HG03095 (cell line): ENCODE results near the gene ZNF587.
"Not testable (repeated sequence)": the region's sequence is repeated elsewhere in the genome, so short reads cannot be mapped to it uniquely, and the experiment has no call there.

ENCODE experiments used
- ATAC-seq: cut with Tn5 transposase; IDR thresholded peaks from one replicate; pipeline ENCODE4 v1.9.1; 2021; ENCODE audit warnings: moderate library complexity; ENCODE audit not compliant: unreplicated experiment

Gene ZNF587

DNA sequence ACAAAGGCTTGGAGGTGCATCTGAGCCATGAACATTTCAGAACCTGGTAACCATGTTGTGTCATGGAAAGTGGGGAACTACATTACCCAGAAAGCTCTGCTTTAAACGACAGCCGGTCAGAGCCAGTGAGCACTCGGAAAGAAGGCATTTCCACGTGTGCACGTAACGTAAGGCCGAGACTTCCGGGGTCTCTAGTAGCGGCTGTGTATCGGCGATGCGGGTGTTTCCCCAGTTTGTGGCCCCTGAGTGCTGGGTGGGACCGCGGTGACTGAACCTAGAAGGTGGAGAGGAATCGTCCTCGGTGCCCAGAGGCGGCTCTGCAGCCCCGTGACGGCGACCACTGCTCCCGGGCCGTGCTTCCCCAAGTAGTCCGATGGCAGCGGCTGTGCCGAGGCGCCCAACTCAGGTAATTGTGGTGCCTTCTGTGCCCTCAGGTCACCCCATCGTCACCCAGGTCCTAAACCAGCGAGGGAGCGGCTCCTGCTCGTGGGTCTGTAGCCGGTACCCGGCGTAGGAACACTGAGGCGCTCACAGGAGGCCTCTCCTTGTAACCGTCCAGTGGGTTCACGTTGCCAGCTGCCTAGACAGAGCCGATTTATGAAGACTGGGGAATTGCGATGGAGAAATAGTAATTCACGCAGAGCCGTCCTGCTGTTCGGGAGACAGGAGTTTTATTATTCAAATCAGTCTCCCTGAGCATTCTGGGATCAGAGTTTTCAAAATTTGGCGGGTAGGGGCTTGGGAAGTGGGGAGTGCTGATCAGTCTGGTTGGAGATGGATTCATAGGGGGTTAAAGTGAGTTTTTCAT lies at the start of gene ZNF587:
Gene ZNF587, plus strand, starts transcription at position 194 of the 808 bp plus-strand sequence. Its CDS starts 180 bp downstream, at position 374.
- ATAC-seq: peak; percentile 86

DNA sequence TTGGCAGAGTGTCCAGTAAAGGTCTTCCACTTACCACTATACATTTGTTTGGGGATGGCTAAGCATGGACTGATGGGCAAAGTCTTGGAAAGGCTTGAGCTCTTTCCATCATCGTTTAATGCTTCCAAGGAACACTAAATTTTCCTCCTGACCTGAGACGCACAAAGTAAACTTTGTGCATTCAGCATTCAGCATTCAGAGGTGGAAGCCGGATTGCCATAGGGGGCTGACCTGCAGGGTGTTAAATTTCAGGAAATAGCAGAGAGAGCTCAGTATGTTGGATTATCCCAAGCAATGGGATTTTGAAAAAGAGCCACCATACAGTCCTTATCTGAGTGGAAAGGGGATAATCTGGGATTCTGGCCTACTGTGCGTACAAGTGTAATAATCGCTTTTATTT lies 49.0 kb upstream of the ZNF587 start:
- no peak for ATAC-seq

DNA sequence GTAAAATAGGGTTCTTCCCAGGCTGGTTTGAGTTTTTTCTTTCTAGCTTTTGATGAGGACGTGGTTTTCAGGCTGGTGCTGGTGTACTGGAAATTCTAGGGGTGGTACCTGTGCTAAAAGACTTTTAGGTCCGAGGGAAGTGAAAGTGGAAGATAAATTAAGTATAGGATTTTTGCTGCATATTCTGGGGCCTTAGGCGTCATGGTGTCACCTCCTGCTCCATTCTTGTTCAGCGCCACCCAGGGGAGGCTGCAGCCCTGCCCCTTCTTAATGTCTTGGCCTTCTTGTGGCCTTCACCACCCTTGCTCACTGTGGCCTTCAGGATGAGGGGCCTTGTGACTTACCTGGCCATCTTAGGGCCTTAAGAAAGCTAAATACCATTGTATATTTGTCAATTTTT lies 47.4 kb upstream of the ZNF587 start:
- ATAC-seq: no peak

DNA sequence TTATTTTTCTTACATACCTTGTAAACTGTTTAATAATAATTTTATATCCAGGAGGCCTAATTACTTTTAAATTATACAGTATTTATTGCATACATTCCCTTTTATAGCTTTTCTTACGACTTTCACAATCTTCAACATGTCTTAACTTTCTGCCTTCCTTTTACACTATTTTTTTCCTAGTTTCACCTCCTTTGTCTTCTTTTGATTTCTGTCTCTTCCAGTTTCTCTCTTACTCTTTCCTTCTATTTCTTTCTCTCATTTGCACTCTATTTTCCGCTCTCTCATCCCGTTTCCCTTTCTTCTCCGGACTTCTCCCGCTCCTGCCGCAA lies 46.4 kb upstream of the ZNF587 start:
- no peak for ATAC-seq

DNA sequence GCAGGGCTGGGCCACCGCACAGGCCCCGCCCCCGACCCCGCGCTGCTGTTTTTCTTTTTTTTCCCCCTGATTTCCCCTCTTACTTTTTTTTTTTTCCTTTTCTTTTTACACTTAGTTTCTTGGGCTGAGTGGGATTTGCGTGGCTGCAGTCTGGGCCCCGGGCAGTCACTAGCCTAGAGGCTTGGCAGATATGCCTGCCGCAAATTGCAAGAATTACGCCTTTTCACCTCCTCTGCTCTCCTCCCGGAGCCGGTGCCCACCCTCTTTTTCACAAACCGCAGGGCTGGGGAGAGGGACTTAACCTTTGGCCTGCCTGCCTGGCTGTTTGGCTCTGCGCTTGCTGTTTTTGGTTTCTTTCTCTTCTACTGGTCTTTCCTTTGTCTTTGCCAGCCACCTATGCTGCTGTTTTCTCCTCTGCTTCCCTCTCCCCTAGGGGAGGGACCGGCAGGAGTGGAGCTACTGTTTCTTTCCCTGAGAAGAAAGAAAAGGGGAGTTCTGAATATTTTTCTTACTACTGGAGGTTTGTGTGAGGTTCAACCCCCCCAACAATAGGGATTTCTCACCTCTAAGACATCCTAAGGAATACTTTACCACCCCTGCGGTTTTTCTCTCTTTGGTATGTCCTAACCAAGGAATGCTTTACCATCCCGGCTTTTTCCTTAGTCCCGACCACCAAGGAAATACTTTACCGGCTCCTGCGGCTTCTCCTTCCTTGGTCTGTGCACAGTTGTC lies 45.9 kb upstream of the ZNF587 start:
- ATAC-seq: no peak

DNA sequence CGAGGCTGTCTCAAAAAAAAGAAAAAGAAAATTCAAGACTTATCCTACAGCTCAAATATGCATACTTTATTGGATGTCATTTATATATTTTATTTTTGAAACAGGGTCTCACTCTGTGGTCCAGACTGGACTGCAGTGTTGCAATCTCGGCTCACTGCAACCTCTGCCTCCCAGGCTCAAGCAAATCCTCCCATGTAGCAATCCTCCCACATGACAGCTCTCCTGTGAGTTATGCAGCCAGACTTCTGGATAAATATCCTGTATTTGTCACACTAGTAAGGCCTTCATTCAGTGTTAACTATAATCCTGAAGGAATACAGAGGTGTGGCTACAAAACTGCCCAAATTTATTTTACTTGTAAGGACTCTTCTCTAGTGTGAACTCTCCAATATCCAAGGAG lies 42.1 kb upstream of the ZNF587 start:
- ATAC-seq: no peak

DNA sequence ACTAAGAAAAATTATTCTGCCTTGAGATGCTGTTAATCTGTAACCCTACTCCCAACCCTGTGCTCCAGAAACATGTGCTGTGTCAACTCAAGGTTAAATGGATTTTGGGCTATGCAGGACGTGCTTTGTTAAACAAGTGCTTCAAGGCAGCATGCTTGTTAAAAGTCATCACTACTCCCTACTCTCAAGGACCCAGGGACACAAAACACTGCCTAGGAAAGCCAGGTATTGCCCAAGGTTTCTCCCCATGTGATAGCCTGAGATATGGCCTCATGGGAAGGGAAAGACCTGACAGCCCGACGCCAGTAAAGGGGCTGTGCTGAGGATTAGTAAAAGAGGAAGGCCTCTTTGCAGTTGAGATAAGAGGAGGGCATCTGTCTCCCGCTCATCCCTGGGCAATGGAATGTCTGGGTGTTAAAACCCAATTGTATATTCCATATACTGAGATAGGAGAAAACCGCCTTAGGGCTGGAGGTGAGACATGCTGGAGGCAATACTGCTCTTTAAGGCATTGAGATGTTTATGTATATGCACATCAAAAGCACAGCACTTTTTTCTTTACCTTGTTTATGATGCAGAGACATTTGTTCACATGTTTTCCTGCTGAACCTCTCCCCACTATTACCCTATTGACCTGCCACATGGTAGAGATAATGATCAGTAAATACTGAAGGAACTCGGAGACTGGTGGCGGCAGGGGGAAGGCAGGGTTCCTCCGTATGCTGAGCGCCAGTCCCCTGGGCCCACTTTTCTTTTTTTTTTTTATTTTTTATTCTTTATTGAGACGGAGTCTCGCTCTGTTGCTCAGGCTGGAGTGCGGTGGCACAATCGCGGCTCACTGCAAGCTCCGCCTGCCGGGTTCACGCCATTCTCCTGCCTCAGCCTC lies 39.0 kb upstream of the ZNF587 start:
- not testable (repeated sequence) for ATAC-seq

DNA sequence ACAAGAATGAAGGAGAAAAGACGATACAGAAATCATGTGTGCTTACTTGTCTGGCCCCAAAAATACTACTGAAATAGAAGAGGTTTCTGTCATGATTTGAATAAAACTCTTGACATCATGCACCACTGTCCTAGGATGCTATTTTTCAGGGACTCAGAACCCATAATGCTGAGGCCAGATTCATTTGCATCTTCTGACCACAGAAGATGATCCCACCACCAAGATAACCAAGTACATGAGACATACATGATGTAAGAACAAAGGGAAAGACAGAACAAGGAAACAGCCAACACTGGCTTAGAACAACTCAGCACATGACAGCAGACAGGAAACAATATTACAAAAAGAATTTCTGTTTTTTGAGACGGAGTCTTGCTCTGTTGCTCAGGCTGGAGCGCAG lies 37.4 kb upstream of the ZNF587 start:
- peak; percentile 40 for ATAC-seq

DNA sequence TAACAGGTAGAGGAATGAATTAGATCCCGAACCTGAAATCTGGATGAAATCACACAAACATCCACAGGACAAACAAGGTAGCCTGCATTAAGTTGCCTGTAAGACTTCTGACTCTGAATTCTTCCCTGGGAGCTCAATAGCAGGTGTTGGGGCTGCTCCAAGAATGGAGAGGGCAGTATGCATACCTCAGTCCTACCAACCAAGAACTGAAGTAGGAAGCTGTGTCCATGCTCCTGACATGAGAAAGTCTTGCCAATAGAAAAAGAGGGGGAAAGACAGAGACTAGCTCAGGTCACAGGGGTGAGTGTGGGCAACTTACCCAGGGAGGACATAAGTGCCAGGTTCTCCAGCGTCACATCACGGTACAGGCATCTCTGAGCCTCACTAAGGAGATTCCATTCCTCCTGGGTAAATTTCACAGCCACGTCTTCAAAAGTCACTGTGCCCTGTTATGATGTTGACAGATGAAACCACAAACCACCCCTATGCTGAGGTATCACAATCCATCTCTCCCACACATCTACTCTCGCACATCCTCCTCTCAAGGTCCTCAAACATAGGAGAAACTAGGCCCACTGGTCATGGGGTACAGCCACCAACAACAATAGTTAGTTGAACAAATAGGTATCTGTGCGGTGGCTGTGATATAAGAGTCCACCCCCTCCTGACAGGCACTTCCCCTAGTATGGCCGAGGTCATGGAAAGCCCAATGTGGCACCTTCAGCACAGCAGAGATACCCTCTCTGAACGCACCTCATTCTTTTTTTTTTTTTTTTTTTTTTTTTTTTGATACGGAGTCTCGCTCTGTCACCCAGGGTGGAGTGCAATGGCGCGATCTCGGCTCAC lies 36.5 kb upstream of the ZNF587 start:
- not testable (repeated sequence) for ATAC-seq

DNA sequence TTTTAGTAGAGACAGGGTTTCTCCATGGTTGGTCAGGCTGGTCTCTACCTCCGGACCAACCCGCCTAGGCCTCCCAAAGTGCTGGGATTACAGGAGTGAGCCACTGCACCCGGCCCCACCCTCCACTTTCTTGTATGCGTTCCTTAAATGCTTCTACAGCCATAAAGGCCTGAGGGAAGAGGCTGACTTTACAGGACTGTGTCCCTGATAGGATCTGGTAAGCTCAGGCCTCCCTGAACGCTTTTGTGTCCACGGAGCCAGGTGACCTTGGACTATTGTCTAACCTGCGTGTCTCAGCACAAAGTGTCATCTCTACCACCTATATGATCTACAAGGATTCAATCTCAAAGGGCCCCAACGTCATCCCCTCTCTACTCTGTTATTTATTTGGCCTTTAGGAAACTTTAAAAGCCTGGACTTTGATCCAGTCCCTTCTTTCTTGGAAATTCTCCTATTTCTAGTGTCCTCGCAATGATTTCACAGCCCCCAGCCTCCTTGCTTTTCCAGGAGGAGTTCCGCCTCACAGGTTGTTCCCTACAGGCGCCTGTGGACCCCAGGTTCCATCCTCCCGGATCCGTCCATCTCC lies 35.6 kb upstream of the ZNF587 start:
- ATAC-seq: no peak

DNA sequence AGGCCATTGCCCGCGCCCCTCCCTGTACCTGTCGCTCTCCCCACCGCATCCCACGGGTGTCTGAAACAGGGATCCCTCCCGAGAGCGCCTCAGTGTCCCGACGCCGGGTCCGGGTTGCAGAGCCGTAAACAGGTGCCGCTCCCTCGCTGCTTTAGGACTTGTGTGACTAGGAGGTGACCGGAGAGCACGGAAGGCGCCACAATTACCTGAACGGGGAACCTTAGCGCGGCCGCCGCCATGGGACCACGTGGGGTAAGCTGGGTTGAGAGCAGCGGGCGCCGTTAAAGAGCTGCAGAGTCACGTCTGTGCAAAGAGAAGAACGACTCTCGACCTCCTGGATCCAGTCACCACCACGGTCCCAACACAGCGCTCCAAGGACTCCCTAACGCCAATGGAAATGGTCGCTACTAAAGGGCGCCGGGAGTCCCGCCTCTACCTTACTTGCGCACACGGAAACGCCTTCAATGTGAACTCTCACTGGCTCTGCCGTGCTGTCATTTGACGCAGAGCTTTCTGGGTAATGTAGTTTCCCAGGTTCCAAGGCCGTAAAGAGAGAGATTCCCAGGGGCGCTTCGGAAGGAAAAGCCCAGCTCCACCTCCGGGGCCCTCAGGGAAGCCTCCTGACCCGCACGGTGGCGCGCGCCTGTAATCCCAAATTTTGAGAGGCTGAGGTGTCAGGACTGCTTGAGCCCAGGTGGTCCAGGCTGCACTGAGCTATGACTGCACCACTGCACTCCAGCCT lies 35.0 kb upstream of the ZNF587 start, which contains the start of gene ZNF552:
Gene ZNF552, minus strand, starts transcription at position 409 of the 742 bp plus-strand sequence. Its CDS starts 170 bp downstream, at position 239.
- peak; percentile 55 for ATAC-seq

DNA sequence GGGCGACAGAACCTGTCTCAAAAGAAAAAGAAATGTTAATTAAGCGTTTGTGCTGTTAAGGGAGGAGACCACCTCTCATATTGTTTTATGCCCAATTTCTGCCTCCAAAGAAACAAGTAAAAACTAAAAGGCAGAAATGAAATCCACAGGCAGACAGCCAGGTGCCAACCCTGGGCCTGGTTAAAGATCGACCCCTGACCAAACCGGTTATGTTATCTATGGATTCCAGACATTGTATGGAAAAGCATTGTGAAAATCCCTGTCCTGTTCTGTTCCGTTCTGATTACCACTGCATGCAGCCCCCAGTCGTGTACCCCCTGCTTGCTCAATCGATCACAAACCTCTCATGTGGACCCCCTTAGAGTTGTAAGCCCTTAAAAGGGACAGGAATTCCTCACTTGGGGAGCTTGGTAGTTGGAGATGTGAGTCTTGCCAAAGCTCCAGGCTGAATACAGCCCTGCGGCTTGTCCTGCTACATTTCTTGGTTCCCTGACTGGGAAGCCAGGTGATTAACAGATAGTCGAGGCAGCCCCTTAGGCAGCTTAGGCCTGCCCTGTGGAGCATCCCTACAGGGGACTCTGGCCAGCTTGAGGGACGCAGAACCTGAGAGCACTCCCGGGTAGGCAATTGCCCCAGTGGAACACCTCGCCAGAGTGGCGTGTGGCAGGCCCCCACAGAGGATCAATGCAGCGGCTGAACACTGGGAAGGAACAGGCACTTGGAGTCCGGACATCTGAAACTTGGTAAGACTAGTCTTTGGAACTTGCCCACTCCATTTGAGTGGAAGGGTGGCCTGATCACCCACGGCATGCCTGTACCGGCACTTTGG lies 34.2 kb upstream of the ZNF587 start:
- ATAC-seq: no peak

DNA sequence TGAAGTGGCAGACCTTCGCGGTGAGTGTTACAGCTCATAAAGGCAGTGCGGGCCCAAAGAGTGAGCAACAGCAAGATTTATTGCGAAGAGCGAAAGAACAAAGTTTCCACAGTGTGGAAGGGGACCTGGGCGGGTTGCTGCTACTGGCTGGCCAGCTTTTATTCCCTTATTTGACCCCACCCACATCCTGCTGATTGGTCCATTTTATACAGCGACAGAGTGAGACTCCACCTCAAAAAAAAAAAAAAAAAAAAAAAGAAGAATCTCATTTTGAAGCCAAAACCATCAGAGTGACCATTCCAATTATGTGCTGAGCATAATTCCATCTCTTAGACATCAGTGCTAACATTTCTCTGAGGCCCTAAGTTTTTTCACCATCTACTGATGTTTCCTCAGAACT lies 33.0 kb upstream of the ZNF587 start:
- no peak for ATAC-seq

DNA sequence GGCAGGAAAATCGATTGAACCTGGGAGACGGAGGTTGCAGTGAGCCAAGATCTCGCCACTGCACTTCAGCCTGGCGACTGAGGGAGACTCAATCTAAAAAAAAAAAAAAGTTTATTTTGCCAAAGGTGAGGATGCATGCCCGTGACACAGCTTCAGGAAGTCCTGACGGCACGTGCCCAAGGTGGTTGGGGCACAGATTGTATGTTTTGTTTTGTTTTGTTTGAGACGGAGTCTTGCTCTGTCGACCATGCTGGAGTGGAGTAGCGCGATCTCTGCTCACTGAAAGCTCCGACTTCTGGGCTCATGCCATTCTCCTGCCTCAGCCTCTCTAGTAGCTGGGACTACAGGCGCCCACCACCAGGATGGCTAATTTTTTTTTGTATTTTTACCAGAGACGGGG lies 31.7 kb upstream of the ZNF587 start:
- no peak for ATAC-seq

DNA sequence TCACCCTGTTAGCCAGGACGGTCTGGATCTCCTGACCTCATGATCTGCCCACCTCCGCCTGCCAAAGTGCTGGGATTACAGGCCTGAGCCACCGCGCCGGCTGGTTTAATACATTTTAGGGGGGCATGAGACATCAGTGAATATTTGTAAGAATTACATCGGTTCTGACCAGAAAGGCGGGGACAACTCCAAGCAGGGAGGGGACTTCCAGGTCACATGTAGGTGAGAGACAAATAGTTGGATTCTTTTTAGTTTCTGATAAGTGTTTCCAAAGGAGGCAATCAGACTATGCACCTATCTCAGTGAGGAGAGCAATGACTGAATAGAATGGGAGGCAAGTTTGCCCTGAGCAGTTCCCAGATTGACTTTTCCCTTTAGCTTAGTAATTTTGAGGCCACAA lies 31.3 kb upstream of the ZNF587 start:
- ATAC-seq: no peak

DNA sequence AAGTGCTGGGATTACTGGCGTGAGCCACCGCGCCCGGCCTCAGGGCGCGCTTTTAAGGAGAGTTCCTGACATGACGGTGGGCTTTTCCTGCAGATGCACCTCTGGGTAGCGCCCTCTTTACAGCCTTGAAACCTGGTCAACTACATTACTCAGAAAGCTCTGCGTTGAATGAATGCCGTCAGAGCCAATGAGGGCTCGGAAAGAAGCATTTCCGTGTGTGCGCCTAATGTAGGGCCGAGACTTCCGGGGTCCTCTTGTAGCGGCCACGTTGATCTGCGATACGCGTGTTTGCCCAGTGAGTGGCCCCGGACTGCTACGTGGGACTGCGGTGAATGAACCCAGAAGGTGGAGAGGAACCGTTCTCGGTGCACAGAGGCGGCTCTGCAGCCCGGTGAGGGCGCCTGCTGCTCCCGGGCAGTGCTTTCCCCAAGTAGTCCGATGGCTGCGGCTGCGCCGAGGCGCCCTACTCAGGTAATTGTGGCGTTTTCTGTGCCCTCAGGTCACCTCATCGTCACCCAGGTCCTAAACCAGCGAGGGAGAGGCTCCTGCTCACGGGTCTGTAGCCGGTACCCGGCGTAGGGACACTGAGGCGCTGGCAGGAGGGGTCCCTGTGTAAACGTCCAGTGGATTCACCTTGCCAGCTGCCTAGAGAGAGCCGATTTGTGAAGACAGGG lies 30.0 kb upstream of the ZNF587 start:
- peak; percentile 86 for ATAC-seq

DNA sequence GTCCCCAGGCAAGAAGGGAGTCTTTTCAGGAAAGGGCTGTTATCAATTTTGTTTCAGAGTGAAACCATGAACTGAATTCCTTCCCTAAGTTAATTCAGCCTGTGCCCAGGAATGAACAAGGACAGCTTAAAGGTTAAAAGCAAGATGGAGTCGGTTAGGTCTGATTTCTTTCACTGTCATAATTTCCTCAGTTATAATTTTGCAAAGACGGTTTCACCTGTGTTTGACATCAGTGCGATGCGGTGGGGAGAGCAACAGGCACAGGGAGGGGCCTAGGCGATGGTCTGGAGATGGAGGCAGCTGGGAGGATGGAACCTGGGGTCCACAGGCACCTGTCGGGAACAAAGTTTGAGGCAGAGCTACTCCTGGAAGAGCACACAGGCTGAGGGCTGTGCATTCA lies 29.1 kb upstream of the ZNF587 start:
- no peak for ATAC-seq

DNA sequence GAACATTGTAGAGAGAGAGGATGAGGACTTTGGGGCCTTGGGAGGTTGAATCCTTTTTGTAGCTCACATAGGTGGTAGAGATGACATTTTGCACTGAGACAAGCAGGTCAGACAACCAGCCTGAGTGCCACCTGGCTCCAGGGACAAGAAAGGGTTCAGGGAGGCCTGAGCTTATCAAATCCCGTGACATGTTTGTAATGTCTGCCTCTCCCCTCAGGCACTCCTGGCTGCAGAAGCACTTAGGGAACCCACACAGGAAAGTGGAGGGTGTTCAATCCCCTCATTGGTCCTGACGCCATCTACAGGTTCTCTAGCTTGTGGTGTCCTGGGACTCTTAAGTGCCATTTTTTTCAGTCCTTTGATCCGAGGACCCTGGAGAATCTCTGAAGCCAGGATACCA lies 28.6 kb upstream of the ZNF587 start:
- not testable (repeated sequence) for ATAC-seq
